Left renal pelvis (tissue), 4 donors: ENCODE results near the gene PAAF1. TPM values are rescaled to one million over a fixed set of nuclear protein-coding genes. Genes with fewer than 3 reads are reported as not detected.

Experiments
- DNase-seq, 4 donors: peaks; one replicate each; pipeline ENCODE4 v3.0.0-alpha.2; 2013; ENCODE audit warnings: low read depth in 4 of 4, low spot score in 3 of 4
- polyA plus RNA-seq, 4 donors: library from polyadenylated mRNA; unstranded; fragments of 120-200 nt; gene quantifications; one replicate each; pipeline ENCODE4 v1.2.1, GENCODE V29; 2013; ENCODE audit not compliant: insufficient read length in 4 of 4

The PAAF1 gene
- polyA plus RNA-seq, 4 donors: 23.2 to 39.6 (median 31.5) TPM

DNA sequence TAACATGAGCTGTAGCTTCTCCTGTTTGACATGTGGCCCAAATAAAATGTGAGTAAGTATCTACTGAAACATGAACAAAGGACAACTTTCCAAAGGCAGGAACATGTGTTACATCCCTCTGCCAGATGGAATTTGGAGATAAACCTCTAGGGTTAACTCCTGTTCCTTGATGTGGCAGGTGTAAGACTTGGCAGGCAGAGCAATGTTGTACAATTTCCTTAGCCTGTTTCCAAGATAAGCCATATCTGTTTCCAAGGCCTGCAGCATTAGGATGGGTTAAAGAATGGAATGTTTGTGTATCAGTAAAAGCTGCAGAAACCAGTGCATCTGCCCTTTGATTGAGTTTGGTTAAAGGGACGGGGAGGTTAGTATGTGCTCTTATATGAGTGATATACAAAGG lies 65.2 kb downstream of the PAAF1 start:
- no peak for DNase-seq

- no peak for DNase-seq
Measured at GRCh38 chr11:73944085-73944484, 67.3 kb downstream of the PAAF1 start.

GRCh38 chr11:73944901-73945300 lies 68.1 kb downstream of the PAAF1 start:
- DNase-seq: no peak

GRCh38 chr11:73945396-73945795 lies 68.6 kb downstream of the PAAF1 start:
- DNase-seq: no peak

DNA sequence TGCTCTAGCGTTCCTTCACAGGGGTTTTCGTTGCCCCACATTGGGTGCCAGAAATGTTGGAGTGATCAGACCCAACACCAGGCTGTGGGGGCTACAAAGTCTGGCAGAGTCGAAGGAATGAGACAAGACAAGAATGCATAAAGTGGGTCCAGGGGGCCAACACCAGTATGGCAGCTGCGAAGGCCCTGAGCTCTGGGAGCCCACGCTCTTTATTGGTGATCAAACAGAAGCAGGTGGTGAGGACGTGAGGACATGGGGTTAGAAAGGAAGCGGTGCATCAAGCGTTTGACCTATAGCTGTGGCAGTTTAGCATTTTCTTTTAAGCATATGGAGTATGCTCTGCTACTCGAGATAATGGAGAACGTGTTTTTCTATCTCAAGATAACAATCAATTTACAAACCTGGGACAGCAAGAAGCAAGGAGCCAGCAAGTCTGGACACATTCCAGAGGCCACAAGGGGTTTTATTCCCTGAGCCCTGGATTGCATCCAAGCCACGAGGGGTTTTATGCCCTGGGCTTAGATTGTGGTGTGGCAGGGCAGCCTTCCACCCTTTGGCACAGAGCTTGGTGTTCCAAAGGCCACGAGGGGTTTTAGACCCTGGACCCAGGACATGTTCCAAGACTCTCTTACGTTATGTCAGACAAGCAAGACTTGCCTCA lies 70.1 kb downstream of the PAAF1 start:
- no peak for DNase-seq

GRCh38 chr11:73949246-73949645 lies 72.4 kb downstream of the PAAF1 start:
- no peak for DNase-seq

- no peak for DNase-seq
Measured at GRCh38 chr11:73949912-73950311, 73.1 kb downstream of the PAAF1 start.

DNA sequence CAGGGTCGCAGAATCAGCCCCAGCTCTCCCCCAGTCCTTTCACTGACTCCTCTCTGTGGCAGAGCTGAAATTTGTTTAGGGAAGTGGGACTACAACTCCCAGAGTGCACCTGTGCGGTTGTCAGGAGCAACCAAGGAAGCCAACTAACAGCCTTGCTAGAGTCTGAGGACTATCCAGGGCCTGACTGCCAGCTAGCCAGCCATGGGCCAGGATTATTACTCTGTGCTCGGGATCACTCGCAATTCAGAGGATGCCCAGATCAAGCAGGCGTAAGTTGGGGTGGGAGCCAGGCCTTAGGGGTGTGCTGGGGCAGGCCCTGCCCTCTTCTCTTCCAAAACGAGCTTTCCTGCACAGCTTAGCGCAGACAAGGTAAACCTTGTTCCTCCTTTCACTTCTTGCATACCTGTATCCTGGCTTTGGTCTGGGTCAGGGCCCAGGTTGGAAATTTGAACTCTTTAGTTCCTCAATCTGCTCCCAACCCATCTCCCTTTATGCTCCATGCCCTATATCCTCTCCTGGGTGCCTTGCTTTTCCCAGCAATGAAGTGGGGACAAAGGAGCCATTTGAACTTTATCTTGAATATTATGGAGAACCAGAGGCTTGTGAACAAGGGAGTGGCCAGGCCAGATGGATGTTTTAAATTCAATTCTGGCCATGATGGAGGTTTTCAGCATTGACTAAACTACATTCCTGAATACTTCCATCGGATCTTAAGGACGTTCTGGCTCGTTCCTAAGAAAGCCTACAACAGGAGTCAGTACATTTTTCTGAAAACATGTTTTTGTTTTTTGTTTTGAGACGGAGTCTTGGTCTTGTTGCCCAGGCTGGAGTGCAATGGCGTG lies 74.3 kb downstream of the PAAF1 start, which contains the start of gene DNAJB13:
Gene DNAJB13, plus strand, starts transcription at position 158 of the 842 bp plus-strand sequence. Its CDS starts 44 bp downstream, at position 202.
- peak in 1 of 4 donors; percentile 24 for DNase-seq

DNA sequence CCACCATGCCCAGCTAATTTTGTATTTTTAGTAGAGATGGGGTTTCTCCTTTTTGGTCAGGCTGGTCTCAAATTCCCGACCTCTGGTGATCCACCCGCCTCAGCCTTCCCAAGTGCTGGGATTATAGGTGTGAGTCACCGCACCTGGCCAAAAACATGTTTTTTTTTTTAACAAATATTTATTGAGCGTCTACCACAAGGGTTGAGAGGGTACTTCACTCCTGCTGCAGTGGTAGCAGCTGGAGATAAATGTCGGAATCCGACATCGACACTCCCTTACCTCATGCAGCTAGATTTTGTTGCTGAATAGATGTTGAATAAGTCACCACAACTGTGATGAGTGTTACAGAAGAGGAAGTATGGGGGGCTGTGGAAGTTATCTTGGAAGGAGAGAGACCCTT lies 75.0 kb downstream of the PAAF1 start:
- DNase-seq: no peak

- no peak for DNase-seq
Measured at GRCh38 chr11:73956876-73957653, 80.3 kb downstream of the PAAF1 start.

DNA sequence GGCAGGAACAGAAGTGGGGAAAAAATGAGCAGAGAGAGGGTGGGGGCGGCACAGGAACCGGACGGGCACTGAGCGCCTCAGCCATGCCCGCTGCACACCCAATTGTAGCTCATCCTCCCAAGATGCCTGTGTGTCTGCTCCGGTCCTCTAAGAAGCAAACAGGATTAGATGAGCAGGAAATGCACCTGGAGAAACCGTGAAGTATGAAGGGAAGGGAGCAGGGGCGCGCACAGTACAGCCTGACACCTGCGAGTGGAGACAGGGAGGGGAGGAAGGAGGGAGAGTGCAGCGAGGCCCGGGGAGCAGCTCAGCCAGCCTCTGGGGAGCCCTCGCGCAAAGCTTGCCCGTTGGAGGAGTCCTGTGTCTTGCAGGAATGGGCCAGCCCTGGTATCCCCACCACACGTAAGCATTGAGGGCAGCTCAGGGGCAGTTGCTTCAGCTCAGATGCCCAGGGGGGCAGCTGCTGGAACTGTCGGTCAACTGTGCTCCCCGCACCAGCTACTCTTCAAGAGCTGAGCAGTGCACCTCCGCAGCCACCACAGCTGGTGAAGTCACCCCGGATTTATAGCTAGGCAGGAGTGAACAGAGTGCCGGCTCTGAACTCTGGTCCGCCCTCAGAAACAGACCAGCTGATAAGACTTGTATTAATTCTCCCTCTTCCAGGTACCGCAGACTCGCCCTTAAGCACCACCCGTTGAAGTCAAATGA lies 81.0 kb downstream of the PAAF1 start:
- DNase-seq: no peak

DNA sequence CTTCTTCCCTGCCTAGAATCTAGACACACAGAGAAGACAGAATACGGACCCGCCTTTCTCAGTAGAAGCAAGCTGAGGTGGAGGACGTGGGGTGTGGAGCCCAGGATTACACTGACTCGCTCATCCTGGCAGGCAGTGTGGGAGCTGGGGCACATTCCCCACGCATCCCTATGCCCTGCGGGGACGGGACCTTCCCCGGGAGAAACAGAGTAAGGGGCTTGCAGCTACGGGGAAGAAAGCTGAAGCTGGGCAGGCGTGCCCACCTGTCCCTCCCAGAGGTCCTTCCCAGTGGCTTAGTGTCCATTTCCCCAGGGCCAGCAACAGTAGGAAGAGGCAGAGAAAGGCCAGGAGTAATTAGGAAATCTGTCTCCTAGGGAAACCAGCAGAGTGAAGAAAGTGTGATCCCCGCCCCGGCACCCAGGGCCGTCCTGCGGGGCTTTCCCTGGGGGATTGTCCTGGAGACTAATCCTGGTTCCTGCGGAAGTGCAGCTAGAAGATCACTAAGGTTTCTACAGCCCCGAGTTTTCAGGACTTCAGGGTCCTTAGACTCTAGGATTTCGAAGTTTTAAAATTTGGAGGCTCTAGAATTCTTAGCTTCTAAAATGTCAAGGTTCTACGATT lies 81.8 kb downstream of the PAAF1 start:
- no peak for DNase-seq

DNA sequence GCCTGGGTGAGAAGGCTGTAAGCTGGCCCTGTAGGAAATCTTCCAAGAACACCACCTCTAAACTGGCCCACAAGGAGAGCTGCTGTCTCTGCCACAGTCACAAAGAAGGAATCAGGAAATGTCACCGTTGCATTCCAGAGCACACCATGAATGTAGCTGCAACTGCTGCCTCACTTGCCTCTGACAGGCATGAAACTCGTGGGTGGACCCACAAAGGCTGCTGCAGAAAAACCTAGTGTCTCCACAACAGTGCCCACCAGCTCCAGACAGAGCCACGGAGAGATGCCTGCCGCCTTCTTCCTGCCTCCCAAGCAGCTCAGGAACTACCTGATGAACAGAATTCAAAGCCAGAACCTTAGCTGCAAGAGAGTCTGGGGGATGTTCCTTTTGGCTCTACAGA lies 84.5 kb downstream of the PAAF1 start:
- DNase-seq: no peak

DNA sequence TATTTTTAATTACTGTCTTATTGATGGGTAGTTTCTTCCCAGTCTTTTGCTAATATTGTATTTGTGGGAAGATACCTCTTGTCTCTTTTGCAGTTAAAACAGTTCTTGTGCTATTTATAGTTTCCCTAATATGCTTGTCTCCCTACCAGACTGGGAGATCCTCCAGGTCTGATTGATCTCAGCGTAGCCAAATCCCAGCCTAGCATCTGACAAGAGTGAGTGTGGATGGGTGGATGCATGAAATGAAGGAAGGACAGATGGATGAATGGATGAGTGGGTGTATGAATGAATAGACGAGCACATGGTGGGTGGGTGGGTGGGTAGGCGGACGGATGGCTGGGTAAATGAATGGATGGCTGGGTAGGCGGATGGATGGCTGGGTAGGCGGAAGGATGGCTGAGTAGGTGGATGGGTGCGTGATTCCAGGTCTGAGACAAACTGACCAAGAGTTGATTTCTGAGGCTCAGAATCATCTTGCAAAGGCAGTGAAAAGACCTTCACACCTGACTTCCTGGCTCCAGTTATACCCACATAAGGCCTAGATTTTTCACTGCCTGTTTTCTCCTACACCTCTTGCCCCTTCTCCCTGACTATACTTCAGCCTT lies 85.4 kb downstream of the PAAF1 start:
- no peak for DNase-seq

DNA sequence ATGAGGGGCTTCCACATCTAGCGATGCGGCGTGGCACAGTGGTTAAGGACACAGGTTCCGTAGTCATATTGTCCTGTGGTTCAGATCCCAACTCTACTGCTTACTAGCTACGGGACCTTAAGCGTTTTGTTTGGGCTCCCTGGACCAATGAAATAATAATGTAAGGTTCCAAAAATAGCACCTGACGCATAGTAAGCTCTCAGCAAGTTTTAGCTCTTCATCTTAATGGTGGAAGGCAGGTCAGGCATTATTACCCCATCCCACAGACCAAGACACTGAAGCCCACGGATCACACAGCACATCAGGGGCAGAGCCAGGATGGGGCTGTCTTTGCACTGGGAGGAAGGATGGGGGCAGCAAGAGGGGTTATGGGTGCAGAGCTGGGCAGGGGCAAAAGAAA lies 87.1 kb downstream of the PAAF1 start:
- DNase-seq: no peak

DNA sequence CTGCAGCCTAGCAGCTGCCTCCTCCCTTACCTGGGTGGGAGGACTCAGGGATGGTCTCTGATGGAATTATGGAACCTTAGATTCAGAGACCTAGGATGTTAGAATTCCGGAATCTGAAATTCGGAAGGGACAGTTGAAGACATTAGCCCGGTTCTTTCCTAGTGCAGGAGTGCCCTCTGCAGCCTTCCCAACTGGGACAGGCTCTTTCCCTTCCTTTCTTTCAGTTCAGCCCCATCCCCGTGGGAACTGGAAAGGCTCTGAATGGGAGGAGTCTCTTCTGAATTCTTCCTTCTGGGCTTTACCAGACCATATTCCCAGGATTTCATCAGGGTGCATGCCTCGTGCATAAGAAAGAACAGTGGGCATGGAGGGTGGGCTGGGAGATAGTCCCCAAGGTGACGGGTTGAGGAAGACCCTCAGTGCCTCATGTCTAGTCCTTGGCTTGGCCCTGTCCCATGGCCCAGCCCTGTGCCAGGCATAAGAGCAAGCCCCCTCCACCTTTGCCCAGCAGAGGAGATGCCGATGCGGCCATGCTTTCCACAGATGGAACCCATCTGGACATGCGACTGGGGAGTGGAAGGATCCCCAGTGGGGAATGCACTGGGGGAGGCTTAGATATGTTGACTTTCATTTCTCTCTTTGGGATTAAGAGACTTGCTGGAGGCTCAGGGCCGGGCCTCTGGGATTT lies 88.4 kb downstream of the PAAF1 start:
- DNase-seq: no peak

DNA sequence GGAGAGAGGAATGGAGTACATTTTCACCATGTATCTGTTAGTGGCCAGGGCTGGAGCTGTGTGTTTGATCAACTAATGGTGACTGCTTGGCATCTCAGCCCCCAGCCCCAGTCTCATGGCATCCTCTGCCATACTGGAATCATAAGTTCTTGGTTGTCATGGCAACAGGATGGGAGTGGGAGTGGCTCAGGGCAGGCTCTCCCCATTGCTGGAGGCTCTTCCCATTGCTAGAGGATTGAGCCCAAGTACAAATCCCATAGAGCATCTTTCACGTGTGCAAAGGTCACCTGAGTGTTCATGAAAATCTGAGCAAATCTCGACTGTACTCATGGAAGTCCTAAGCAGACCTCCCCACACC lies 88.9 kb downstream of the PAAF1 start:
- no peak for DNase-seq

GRCh38 chr11:73968356-73968966 lies 91.7 kb downstream of the PAAF1 start:
- no peak for DNase-seq

- no peak for DNase-seq
Measured at GRCh38 chr11:73969091-73969490, 92.3 kb downstream of the PAAF1 start.
